Fibroblast of pulmonary artery (primary cell): ENCODE data around the gene AHI1.
"Not testable (repeated sequence)": the region's sequence is repeated elsewhere in the genome, so short reads cannot be mapped to it uniquely, and the experiment has no call there.

Experiments
- DNase-seq: peaks from one replicate; pipeline ENCODE4 v3.0.0-alpha.2; 2010; ENCODE audit warnings: low read depth
- H3K4me3 ChIP-seq: replicated peaks from 2 replicates; pipeline ENCODE4 v1.5.1; 2011; ENCODE audit warnings: low read depth, mild to moderate bottlenecking, control low read depth, low read length, moderate library complexity
- TF ChIP-seq, protein P1 (sequence below): IDR thresholded peaks from 2 replicates; pipeline ENCODE4 v1.5.1; 2011; ENCODE audit warnings: mild to moderate bottlenecking, control low read depth, low read length, inconsistent platforms; ENCODE audit errors: missing control alignments

AHI1 gene

GRCh38 chr6:135498185-135498841, 773 bp upstream of the AHI1 start:
- TF ChIP-seq, protein P1, sequence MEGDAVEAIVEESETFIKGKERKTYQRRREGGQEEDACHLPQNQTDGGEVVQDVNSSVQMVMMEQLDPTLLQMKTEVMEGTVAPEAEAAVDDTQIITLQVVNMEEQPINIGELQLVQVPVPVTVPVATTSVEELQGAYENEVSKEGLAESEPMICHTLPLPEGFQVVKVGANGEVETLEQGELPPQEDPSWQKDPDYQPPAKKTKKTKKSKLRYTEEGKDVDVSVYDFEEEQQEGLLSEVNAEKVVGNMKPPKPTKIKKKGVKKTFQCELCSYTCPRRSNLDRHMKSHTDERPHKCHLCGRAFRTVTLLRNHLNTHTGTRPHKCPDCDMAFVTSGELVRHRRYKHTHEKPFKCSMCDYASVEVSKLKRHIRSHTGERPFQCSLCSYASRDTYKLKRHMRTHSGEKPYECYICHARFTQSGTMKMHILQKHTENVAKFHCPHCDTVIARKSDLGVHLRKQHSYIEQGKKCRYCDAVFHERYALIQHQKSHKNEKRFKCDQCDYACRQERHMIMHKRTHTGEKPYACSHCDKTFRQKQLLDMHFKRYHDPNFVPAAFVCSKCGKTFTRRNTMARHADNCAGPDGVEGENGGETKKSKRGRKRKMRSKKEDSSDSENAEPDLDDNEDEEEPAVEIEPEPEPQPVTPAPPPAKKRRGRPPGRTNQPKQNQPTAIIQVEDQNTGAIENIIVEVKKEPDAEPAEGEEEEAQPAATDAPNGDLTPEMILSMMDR = no peak
- peak; percentile 94 for DNase-seq
- H3K4me3 ChIP-seq = peak overlapping the region; percentile 94

DNA sequence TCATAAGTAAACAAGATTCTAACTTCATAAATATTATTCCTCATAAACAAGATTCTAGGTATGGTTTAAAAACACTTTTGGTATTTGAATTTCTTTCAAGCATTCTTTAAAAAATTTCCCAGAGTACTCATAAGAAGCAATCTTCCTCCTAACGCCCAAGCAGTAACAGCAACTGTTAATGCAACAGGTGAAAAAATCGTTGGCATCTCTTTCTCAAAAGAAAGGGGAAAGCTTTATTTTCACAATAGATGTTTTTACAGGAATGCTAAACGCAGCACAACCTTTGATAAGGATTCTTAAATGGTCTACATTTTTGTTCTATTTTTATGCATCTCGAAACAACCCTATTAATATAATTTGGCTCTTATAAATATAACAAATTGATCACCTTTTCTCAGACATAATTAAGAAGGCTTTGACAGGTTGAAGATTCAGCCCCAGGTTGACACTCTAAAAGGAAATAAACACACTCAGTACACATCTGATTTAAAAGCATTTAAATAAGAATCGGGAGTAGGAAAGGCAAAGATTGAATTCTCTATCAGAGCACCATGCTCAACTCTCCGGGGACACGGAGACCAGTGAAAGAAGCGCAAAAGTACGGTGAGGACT, 634 bp downstream of the AHI1 start:
- DNase-seq = peak; percentile 8
- H3K4me3 ChIP-seq = peak overlapping the region; percentile 94
- TF ChIP-seq, protein P1 = no peak

DNA sequence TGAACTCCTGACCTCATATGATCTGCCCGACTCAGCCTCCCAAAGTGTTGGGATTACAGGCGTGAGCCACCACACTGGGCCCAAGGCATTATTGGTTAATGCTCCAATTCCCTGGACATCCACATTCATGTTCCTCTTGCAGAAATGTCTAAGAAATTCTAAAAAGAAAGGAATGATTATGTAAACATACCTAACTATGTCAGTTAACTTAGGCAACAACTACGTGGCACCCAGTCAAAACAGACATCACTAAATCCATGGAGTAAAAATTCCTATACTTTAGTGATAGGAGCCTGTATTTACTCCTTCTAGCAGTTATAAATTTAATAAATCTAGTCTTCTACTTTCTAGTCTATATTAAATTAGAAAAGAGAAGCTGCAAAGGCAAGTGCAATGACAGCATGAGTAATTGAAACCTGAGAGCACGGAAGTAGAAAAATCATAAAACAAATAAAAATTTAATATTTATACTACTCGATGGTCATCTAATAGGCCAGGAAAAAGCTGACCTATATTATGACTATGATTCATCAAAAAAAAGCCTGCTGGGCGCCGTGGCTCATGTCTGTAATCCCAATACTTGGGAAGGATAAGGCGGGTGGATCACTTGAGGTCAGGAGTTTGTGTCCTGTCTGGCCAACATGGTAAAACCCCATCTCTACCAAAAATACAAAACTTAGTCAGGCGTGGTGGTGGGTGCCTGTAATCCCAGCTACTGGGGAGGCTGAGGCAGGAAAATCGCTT, 4.2 kb downstream of the AHI1 start:
- no peak overlapping the region for H3K4me3 ChIP-seq
- TF ChIP-seq, protein P1 = no peak
- DNase-seq = peak; percentile 8

DNA sequence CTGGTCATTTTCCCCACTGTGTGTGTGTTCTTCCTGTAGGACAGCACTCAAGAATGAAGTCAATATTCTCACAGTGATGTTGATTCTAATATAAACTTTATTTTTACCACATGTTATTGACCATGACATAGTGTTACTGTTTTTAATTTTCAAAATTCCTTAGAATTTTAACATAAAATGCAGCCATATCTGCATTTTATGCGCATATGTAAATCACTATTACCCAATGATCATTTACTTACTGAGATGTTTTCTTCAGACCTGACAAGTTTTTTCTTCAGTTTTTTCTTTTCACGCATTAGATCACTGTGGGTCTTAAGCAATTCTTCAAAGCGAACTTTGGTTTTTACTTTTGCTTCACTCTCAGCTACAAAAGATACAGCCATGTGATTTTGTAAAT, 7.2 kb downstream of the AHI1 start:
- TF ChIP-seq, protein P1 = no peak
- no peak overlapping the region for H3K4me3 ChIP-seq
- DNase-seq = no peak

DNA sequence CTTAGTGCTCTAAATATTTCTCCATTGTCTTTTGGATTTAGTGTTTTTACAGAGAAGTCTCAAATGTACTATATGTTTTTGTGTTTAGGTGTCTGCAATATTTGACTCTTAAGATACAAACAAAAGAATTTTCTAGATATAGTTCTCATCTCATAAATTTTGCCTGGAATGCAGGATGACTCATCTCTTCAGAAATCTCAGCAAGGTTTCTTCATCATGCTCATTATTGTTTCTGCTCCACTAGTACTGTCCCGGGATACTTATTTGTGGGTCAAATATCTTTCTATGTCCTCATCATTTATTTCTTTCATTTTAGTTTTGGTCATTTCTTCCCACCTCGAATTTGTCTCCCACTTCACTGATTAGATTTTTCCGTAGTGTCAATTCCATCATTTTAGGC, 9.5 kb downstream of the AHI1 start:
- no peak overlapping the region for H3K4me3 ChIP-seq
- peak; percentile 82 for DNase-seq
- TF ChIP-seq, protein P1 = no peak

- DNase-seq, H3K4me3 ChIP-seq: not testable (repeated sequence)
These were observed 13.6 kb downstream of the AHI1 start for GRCh38 chr6:135483903-135484302.

DNA sequence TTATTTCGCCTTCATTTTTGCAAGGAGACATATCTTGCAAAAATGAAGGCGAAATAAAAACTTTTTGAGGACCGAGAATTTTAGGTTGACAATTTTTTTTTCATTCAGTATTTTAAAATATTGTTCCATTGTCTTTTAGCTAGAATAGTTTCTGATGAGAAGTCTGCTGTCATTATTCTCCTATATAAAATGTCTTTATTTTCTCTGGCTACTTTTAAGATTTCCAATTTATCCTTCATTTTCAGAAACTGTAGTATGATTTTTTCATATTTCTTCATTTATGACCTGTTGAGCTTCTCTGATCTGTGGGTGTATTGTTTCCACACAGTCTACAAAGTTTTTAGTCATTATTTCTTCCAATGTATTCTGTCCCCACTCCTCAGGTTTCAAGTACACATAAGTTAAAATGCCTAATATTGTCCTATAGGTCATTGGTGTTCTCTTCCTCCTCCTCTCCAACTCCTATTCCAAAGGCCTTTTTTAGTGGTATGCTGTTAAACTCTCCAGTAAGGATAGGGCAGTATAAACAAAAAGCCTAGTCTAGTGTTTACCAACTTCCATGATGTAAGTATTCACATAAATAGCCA, 15.7 kb downstream of the AHI1 start:
- peak; percentile 20 for DNase-seq
- TF ChIP-seq, protein P1 = no peak
- no peak overlapping the region for H3K4me3 ChIP-seq
